ENCODE measurements around the gene PLCG2. TPM values are rescaled to one million over a fixed set of nuclear protein-coding genes. Genes with fewer than 3 reads are reported as not detected.
"Not testable (repeated sequence)": the region's sequence is repeated elsewhere in the genome, so short reads cannot be mapped to it uniquely, and the experiment has no call there.

PLCG2 gene
- total RNA-seq, 2 experiments from 2014 or later = 8.3 to 10.6 TPM

DNA sequence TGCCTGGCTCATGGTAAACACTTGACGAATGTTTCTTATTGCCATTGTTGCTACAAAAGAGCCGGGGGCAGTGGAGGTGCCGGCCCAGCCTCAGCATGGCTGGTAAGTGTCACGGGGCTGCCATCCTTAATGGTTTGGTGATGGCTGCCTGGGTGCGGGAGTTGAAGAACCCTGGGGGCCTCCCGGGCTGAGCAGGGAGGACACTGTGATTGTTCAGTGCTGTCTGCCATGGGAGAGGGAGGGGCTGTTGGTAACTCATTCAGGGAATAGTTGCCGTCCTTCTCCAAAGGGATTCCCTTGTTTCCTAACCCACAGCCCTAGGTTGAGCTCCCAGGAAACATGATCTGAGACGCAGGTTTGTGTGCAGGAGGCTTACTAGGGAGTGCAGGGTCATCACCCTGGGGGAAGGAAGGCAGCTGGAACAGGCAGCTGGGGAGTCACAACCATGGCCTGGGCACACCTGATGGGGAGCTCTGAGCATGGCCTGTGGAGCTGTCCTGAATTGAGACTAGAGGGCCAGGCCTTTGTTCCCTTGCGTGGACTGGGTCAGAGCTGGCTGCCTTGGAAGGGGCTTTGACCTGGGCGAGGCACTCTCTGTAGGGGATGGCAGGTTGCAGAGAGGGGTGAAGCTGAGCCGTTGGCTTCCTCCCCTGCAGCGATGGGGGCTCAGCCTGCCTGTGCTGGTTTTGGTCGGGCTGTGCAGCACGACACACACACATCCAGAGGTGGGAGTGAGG, 85.7 kb downstream of the PLCG2 start:
- Mint-ChIP-seq H3K4me3 (no peak overlapping the region), H3K9me3 (no peaks in the 10 kb centered on the region), H3K4me1 (ENCODE audit: low read depth) (peaks cover 7% of the 10 kb centered on the region), H3K27ac (no peak overlapping the region), H3K27me3 (peaks cover 3% of the 10 kb centered on the region), H3K36me3 (no peaks in the 10 kb centered on the region)
- DNase-seq = no peak
- ChIA-PET POLR2A (interaction anchor here (1.0 kb wide), 1 partner anchor 9 kb away, joined by 3 read pairs; no protein-coding TSS in a partner anchor), CTCF (interaction anchor here (0.7 kb wide), 1 partner anchor 127 kb away, joined by 3 read pairs; no protein-coding TSS in a partner anchor)
- intact Hi-C loops (cut with micrococcal nuclease) = no loop called here

DNA sequence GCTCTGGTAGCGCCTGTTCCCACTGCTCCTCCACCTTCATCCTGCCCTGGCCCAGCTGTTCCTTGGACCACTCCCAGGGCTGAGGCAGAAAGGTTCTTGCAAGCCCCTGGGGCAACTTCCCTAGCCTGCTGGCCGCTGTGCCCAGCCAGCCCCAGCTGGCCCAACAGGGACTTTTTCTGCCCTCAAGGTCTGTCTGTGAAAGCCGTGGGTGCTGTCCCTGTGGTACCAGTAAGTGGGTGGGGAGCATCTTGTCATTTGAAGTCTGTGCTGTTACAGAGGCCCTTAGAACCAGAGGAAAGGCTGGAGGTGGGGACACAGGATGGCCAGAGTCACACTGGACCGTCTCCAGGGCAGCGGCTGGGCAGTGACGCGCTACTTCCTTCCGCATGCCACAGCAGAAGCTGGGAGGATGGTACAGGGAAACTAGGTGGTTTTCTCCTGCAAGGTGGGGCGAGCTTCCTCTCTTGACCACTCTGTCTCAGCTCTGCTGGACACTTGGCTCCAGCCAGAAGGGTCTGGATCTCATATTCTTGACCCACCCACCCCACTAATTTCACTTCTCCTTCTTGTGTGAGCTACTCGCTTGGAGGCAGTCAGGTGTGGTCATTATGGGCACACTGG, 87.8 kb downstream of the PLCG2 start:
- DNase-seq = no peak
- H3K9me3 Mint-ChIP-seq = no peaks in the 10 kb centered on the region
- no peaks in the 10 kb centered on the region for H3K36me3 Mint-ChIP-seq
- POLR2A ChIA-PET = no interaction called here
- intact Hi-C loops (cut with micrococcal nuclease) = no loop called here
- H3K27ac Mint-ChIP-seq = no peak overlapping the region
- CTCF ChIA-PET = no interaction called here
- H3K4me3 Mint-ChIP-seq = no peak overlapping the region
- no peaks in the 10 kb centered on the region for H3K4me1 Mint-ChIP-seq (ENCODE audit: low read depth)
- H3K27me3 Mint-ChIP-seq = no peaks in the 10 kb centered on the region

DNA sequence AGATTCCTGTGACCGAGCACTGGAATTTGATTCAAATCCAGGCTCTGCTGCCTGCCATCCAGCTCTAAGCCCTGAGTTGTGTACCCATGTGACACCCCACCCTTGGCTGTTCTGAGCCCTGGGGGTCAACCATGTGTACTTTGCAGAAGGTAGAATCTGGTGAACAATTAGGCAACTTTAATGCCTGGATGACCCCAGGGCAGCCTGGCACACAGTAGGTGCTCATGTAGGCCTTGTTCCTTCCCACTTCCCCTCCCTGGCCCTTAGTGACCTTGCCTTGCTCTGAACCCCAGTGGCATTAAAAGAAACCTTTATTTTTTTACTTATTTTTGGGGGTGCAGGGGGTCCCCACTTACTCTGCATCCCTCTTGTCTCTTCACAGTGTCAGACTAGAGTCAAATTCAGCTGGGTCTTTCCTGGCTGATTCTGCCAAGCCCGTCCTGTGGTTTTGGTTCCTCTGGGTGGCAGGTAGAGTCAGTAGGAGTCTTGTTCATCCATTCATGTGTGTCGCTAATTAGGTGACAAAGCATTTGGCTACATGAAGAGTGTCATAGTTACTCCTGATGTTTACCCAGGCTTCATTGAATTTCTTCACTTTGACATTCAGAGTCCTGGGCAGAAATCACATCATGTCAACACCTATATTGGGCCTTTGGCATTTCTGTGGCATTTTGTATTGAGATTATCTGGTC, 89.1 kb downstream of the PLCG2 start:
- no peak for DNase-seq
- POLR2A ChIA-PET = no interaction called here
- Mint-ChIP-seq H3K27ac (no peak overlapping the region), H3K4me1 (ENCODE audit: low read depth) (peaks cover 6% of the 10 kb centered on the region), H3K36me3 (no peaks in the 10 kb centered on the region), H3K27me3 (no peaks in the 10 kb centered on the region), H3K4me3 (no peak overlapping the region), H3K9me3 (no peaks in the 10 kb centered on the region)
- intact Hi-C loops (cut with micrococcal nuclease) = no loop called here
- CTCF ChIA-PET = interaction anchor here (0.6 to 3.9 kb wide), 2 partner anchors 11 to 23 kb away, joined by 3 to 10 read pairs; no protein-coding TSS in a partner anchor

DNA sequence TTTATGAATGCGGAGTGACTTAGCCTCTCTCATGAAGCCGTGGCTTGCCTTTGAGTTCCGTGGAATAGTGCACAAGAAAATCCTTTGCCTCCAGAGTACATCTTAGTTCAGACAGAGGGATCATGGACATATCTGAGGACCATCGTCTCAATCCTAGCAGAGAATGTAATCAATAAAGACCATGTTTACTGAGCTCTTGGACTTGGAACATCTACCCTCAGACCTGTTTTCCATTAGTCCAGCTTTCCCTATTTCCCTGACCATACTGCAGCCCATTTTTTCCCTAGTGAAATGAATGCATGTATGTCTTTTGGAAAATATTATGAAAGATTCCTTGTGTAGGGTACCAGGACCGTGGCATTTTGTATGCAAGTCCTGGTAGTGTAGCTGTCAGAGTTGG, 90.2 kb downstream of the PLCG2 start:
- intact Hi-C loops (cut with micrococcal nuclease) = no loop called here
- Mint-ChIP-seq H3K4me1 (ENCODE audit: low read depth) (peaks cover 10% of the 10 kb centered on the region), H3K4me3 (no peak overlapping the region), H3K9me3 (no peaks in the 10 kb centered on the region), H3K36me3 (no peaks in the 10 kb centered on the region), H3K27me3 (no peaks in the 10 kb centered on the region), H3K27ac (no peak overlapping the region)
- ChIA-PET CTCF (interaction anchor here (0.9 to 3.9 kb wide), 3 partner anchors 10 to 21 kb away, joined by 3 to 10 read pairs (median 6); no protein-coding TSS in a partner anchor), POLR2A (no interaction called here)
- DNase-seq = no peak

DNA sequence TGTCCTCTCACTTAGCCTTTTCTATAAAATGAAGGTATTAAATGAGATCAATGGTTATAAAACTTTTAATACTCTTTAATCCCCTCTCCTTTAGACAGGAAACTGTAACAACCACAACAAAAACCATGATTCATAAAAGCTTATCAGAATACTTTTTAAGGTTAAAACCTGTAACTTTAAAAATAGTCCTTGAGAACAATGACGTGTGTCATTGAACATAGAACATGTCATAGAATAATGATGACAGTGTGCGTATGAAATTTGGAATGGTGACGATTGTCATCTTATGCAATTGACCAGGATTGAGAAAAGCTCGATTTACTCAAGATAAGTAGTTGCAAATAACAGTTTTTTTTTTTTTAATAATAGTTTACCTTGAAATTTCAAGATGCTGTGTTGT, 94.1 kb downstream of the PLCG2 start:
- no peak overlapping the region for H3K4me3 Mint-ChIP-seq
- H3K27ac Mint-ChIP-seq = no peak overlapping the region
- DNase-seq = no peak
- ChIA-PET CTCF (interaction anchor here (0.6 to 3.9 kb wide), 22 partner anchors 12 to 573 kb away, joined by 3 to 32 read pairs (median 5); partner anchors contain the start of gene MPHOSPH6), POLR2A (interaction anchor here (0.6 kb wide), 1 partner anchor 778 kb away, joined by 3 read pairs; no protein-coding TSS in a partner anchor)
- no peaks in the 10 kb centered on the region for H3K27me3 Mint-ChIP-seq
- intact Hi-C loops (cut with micrococcal nuclease) = loop anchor here (5.0 to 10.0 kb wide), 3 partner anchors 116 to 508 kb away; no protein-coding TSS in a partner anchor
- no peaks in the 10 kb centered on the region for H3K9me3 Mint-ChIP-seq
- no peaks in the 10 kb centered on the region for H3K36me3 Mint-ChIP-seq
- peaks cover 10% of the 10 kb centered on the region for H3K4me1 Mint-ChIP-seq (ENCODE audit: low read depth)

DNA sequence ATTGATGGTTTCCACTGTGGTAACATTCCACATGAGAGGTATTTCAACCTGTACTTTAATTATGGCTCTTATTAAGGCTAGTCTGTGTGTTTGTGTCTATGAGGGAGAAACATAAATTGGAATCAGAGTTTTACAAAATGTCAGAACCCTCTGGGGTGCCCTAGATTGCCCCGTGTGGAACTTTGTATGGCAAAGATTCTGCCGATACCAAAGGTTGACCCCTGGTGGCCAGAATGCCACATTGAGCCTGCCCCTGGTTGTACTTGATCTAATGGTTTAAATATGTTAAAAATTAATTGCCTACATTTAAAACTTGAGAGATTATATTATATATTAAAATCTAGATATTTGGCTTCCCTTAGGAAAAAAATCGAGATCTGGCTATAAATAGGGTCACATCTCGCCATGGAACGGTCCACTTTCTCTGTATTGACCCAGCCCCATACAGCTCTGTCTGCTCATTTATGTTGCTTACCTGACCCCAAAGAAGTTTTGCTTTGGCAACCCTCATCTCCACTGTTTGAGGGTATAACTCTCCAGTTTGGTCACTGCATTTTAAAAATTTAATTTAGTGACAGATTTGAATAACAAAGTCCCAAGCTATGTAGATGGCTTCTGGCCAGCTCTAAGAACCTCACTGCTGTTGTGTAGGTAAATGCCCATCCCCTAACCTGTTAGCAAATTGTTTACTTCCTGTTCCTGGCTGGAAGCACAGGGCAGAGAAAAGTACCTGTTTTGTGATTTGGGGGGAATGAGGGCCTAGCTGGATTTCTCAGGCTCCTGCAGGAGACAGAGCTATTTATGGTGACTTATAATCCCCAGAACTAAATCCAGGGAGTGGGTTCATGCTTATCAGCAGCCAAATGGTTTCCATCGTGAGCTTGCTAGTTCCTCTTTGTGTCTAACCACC, 95.0 kb downstream of the PLCG2 start:
- Mint-ChIP-seq H3K4me1 (ENCODE audit: low read depth) (peaks cover 10% of the 10 kb centered on the region), H3K36me3 (no peaks in the 10 kb centered on the region), H3K9me3 (no peaks in the 10 kb centered on the region), H3K4me3 (no peak overlapping the region), H3K27me3 (no peaks in the 10 kb centered on the region), H3K27ac (no peak overlapping the region)
- POLR2A ChIA-PET = interaction anchor here (1.2 kb wide), 1 partner anchor 10 kb away, joined by 3 read pairs; no protein-coding TSS in a partner anchor
- peak; percentile 74 for DNase-seq
- CTCF ChIA-PET = interaction anchor here (0.6 to 3.9 kb wide), 23 partner anchors 11 to 508 kb away, joined by 3 to 32 read pairs (median 5); no protein-coding TSS in a partner anchor
- intact Hi-C loops (cut with micrococcal nuclease) = loop anchor here (1.0 to 10.0 kb wide), 4 partner anchors 76 to 509 kb away; no protein-coding TSS in a partner anchor

DNA sequence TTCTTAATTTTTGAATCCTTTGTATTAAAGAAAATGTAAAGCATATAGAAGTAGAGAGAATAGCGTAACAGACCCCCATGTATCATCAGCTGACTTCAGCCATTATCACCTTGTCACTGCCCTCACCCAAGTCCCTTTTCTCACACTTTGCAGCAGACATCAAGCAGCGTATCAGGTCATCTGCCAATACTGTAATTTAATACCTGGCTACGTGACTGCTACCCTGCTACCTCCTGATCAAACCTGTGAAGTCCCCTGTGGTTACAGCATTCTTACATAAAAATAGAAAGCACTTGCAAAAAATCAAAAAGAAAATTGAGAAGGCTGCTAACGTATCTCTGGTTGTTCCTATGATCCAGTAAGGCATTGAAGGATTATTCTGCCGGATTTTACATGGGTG, 96.4 kb downstream of the PLCG2 start:
- POLR2A ChIA-PET = no interaction called here
- DNase-seq = no peak
- intact Hi-C loops (cut with micrococcal nuclease) = loop anchor here (10.0 kb wide), 2 partner anchors 251 to 511 kb away; no protein-coding TSS in a partner anchor
- peaks cover 10% of the 10 kb centered on the region for H3K4me1 Mint-ChIP-seq (ENCODE audit: low read depth)
- CTCF ChIA-PET = interaction anchor here (1.1 to 3.9 kb wide), 5 partner anchors 10 to 77 kb away, joined by 3 to 32 read pairs (median 4); no protein-coding TSS in a partner anchor
- no peak overlapping the region for H3K4me3 Mint-ChIP-seq
- no peaks in the 10 kb centered on the region for H3K9me3 Mint-ChIP-seq
- H3K27me3 Mint-ChIP-seq = no peaks in the 10 kb centered on the region
- H3K27ac Mint-ChIP-seq = no peak overlapping the region
- H3K36me3 Mint-ChIP-seq = no peaks in the 10 kb centered on the region

DNA sequence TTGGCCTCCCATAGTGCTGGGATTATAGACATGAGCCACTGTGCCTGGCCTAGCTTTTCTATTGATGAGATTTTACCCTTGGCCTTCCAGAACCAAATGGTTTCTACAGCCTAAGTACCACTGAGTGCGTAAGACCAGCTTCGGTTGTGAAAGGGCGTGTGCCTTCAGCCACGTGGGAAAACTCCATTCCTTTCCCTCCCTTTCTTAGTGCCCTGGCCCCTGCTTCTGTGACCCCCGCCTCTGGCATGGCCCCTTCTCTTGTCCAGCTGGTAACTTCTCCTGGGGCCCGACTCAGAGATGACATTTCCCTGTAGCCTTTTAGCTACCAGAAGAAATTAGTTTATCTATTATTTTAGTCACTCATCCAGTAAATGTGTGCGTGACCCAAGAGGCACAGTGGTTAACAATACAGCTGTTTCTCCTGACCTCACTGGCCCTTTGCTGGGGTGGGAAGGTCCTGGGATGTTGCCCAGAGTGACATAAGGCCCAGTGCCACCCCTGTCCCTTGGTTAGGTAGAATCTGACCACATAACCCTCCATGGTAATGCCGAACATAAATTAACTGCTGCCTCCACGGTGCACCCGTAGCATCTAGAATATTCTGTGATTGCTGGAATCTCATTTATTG, 97.3 kb downstream of the PLCG2 start:
- DNase-seq = no peak
- no peaks in the 10 kb centered on the region for H3K36me3 Mint-ChIP-seq
- H3K4me1 Mint-ChIP-seq (ENCODE audit: low read depth) = peaks cover 10% of the 10 kb centered on the region
- H3K27me3 Mint-ChIP-seq = no peaks in the 10 kb centered on the region
- POLR2A ChIA-PET = no interaction called here
- H3K27ac Mint-ChIP-seq = no peak overlapping the region
- CTCF ChIA-PET = interaction anchor here (1.1 to 3.9 kb wide), 3 partner anchors 9 to 78 kb away, joined by 3 to 32 read pairs (median 4); no protein-coding TSS in a partner anchor
- no peak overlapping the region for H3K4me3 Mint-ChIP-seq
- H3K9me3 Mint-ChIP-seq = no peaks in the 10 kb centered on the region
- intact Hi-C loops (cut with micrococcal nuclease) = loop anchor here (10.0 kb wide), 2 partner anchors 252 to 512 kb away; no protein-coding TSS in a partner anchor

DNA sequence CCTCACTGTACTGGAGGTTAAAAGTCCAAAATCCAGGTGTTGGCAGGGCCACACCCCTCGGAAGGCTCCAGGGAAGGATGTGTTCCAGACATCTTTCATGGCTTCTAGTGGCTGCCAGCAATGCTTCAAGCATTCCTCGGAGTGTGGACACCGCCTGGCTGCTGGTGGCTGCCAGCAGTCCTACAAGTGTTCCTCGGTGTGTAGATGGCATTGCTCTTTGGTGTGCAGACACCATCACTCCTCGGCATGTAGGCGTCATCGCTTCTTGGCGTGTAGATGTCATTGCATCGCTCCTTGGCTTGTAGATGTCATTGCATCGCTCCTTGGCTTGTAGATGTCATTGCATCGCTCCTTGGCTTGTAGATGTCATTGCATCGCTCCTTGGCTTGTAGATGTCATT, 98.4 kb downstream of the PLCG2 start:
- H3K36me3 Mint-ChIP-seq; POLR2A ChIA-PET; CTCF ChIA-PET; DNase-seq; H3K9me3 Mint-ChIP-seq; H3K4me1 Mint-ChIP-seq (ENCODE audit: low read depth); H3K4me3 Mint-ChIP-seq; H3K27me3 Mint-ChIP-seq; H3K27ac Mint-ChIP-seq: not testable (repeated sequence)
- intact Hi-C loops (cut with micrococcal nuclease) = loop anchor here (10.0 kb wide), 2 partner anchors 253 to 513 kb away; no protein-coding TSS in a partner anchor

DNA sequence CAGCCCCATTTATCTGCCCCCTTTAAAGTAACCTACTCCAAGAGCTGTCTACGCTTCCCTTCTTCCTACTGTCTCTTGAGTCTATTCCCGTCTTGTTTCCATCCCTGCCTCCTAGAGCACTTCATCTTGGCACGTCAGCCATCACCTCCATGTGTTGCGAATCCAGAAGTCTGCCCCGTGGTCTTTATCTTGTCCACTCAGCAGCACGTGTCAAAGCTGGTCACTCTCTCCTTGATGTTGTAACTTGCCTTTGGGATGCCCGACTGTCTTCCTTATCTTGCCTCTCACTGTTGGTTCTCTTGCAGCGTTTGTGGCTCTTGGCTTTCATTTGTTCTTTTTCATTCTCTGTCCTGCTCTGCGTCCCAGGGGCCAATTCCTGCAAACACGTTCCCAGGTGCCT, 99.4 kb downstream of the PLCG2 start:
- CTCF ChIA-PET = interaction anchor here (1.0 to 2.4 kb wide), 2 partner anchors 9 kb away, joined by 7 to 10 read pairs; no protein-coding TSS in a partner anchor
- DNase-seq = no peak
- Mint-ChIP-seq H3K9me3 (no peaks in the 10 kb centered on the region), H3K36me3 (no peaks in the 10 kb centered on the region), H3K4me1 (ENCODE audit: low read depth) (peaks cover 3% of the 10 kb centered on the region), H3K27ac (no peak overlapping the region), H3K27me3 (no peaks in the 10 kb centered on the region), H3K4me3 (no peak overlapping the region)
- intact Hi-C loops (cut with micrococcal nuclease) = loop anchor here (10.0 kb wide), 2 partner anchors 254 to 514 kb away; no protein-coding TSS in a partner anchor
- POLR2A ChIA-PET = no interaction called here
